GM23338 (cell line): Measurements from ENCODE around the gene ADRA1B. TPM values are rescaled to one million over a fixed set of nuclear protein-coding genes. Genes with fewer than 3 reads are reported as not detected.

Experiments used
- ATAC-seq: fragments of 200-7000 bp; cut with Tn5 transposase; 3 replicates; pipeline ENCODE4 v1.9.1; 2020
- DNase-seq: peaks from one replicate; pipeline ENCODE4 v3.0.0-alpha.2; 2015; ENCODE audit warnings: low spot score
- H2AFZ ChIP-seq: fragments of 200-600 bp; sonication (generic); 2 replicates; pipeline ENCODE4 v1.8.0; 2016; ENCODE audit warnings: antibody characterized with exemption, mild to moderate bottlenecking, moderate library complexity
- H3F3A ChIP-seq: fragments of 200-600 bp; sonication (generic); replicated peaks from 2 replicates; pipeline ENCODE4 v1.8.0; 2017; ENCODE audit warnings: antibody characterized with exemption, mixed run types, low read depth
- H3K27ac ChIP-seq: fragments of 200-600 bp; sonication (generic); 2 replicates; pipeline ENCODE4 v1.6.1; 2016; ENCODE audit warnings: low read depth
- H3K27me3 ChIP-seq: fragments of 200-600 bp; sonication (generic); 2 replicates; pipeline ENCODE4 v1.8.0; 2016; ENCODE audit warnings: mild to moderate bottlenecking, mixed run types, moderate library complexity; ENCODE audit not compliant: insufficient read depth
- H3K36me3 ChIP-seq: fragments of 200-600 bp; sonication (generic); 2 replicates; pipeline ENCODE4 v1.8.0; 2016; ENCODE audit warnings: mild to moderate bottlenecking; ENCODE audit not compliant: insufficient read depth
- H3K4me1 ChIP-seq: fragments of 200-600 bp; sonication (generic); 2 replicates; pipeline ENCODE4 v1.8.0; 2016; ENCODE audit warnings: mild to moderate bottlenecking, moderate library complexity; ENCODE audit not compliant: insufficient read depth
- H3K4me2 ChIP-seq: fragments of 200-600 bp; sonication (generic); 2 replicates; pipeline ENCODE4 v1.7.1; 2017; ENCODE audit warnings: mixed run types
- H3K4me3 ChIP-seq: fragments of 200-600 bp; sonication (generic); 2 replicates; pipeline ENCODE4 v1.6.1; 2016; ENCODE audit warnings: mixed run types
- H3K79me2 ChIP-seq: fragments of 200-600 bp; sonication (generic); replicated peaks from 2 replicates; pipeline ENCODE4 v1.8.0; 2017; ENCODE audit warnings: mild to moderate bottlenecking; ENCODE audit not compliant: insufficient read depth
- H3K9me2 ChIP-seq: fragments of 200-600 bp; sonication (generic); 2 replicates; pipeline ENCODE4 v1.8.0; 2017; ENCODE audit not compliant: insufficient read depth
- H4K20me1 ChIP-seq: fragments of 200-600 bp; sonication (generic); replicated peaks from 2 replicates; pipeline ENCODE4 v1.8.0; 2017; ENCODE audit warnings: mild to moderate bottlenecking; ENCODE audit not compliant: insufficient read depth
- H3K27ac Mint-ChIP-seq: 2 replicates; pipeline ENCODE4 v1.8.0; 2020; ENCODE audit warnings: inconsistent platforms, mild to moderate bottlenecking, moderate library complexity, mixed read lengths
- H3K27me3 Mint-ChIP-seq: 3 replicates; pipeline ENCODE4 v1.8.0; 2022; ENCODE audit warnings: low read depth, mild to moderate bottlenecking, moderate library complexity, mixed read lengths, inconsistent platforms; ENCODE audit not compliant: insufficient read depth, poor library complexity
- H3K36me3 Mint-ChIP-seq: 3 replicates; pipeline ENCODE4 v1.8.0; 2021; ENCODE audit warnings: low read depth, mild to moderate bottlenecking, inconsistent platforms, moderate library complexity, mixed read lengths
- H3K4me1 Mint-ChIP-seq: 3 replicates; pipeline ENCODE4 v1.8.0; 2020; ENCODE audit warnings: mild to moderate bottlenecking, inconsistent platforms, mixed read lengths
- H3K4me3 Mint-ChIP-seq: 3 replicates; pipeline ENCODE4 v1.8.0; 2021; ENCODE audit warnings: moderate library complexity, mild to moderate bottlenecking, inconsistent platforms, mixed read lengths
- H3K9me3 Mint-ChIP-seq: 3 replicates; pipeline ENCODE4 v1.8.0; 2020; ENCODE audit warnings: moderate library complexity, mild to moderate bottlenecking, inconsistent platforms, mixed read lengths
- CREB1 ChIP-seq: fragments of 250-450 bp; sonication (Bioruptor Pico); IDR thresholded peaks from 2 replicates; pipeline ENCODE4 v1.5.0; 2020; ENCODE audit warnings: low read depth, mild to moderate bottlenecking, moderate library complexity
- CTCF ChIP-seq, 2 experiments: fragments of 200-600 bp in 1 of 2; sonication (generic) in 1 of 2; conservative IDR thresholded peaks; 2 replicates each; pipeline versions ENCODE4 v1.5.1 to v1.6.1; 2016 to 2017; ENCODE audit warnings: antibody characterized with exemption in 2 of 2, low read depth in 2 of 2, mild to moderate bottlenecking in 2 of 2, moderate library complexity in 1 of 2
- EZH2 ChIP-seq: fragments of 200-600 bp; sonication (generic); IDR thresholded peaks from one replicate; pipeline ENCODE4 v1.8.0; 2017; ENCODE audit warnings: antibody characterized with exemption, mild to moderate bottlenecking, low read depth; ENCODE audit not compliant: unreplicated experiment
- EZH2phosphoT487 ChIP-seq: fragments of 200-600 bp; sonication (generic); IDR thresholded peaks from one replicate; pipeline ENCODE4 v1.8.1; 2018; ENCODE audit warnings: antibody characterized with exemption; ENCODE audit not compliant: unreplicated experiment
- JUNB ChIP-seq: IDR thresholded peaks from one replicate; pipeline ENCODE4 v1.6.1; 2016; ENCODE audit warnings: antibody characterized with exemption; ENCODE audit not compliant: unreplicated experiment
- NANOG ChIP-seq: IDR thresholded peaks from 2 replicates; pipeline ENCODE4 v1.6.1; 2016; ENCODE audit warnings: antibody characterized with exemption, borderline replicate concordance
- POLR2AphosphoS5 ChIP-seq: IDR thresholded peaks from 2 replicates; pipeline ENCODE4 v1.6.1; 2016; ENCODE audit warnings: antibody characterized with exemption, low read depth
- STAT1 ChIP-seq: IDR thresholded peaks from one replicate; pipeline ENCODE4 v1.6.1; 2016; ENCODE audit warnings: antibody characterized with exemption; ENCODE audit not compliant: unreplicated experiment
- ZNF114 ChIP-seq: fragments of 250-450 bp; sonication (Bioruptor Pico); IDR thresholded peaks from 2 replicates; pipeline ENCODE4 v1.5.0; 2020; ENCODE audit warnings: mild to moderate bottlenecking, moderate library complexity
- ZNF331 ChIP-seq: fragments of 250-450 bp; sonication (Bioruptor Pico); IDR thresholded peaks from 2 replicates; pipeline ENCODE4 v1.5.0; 2020; ENCODE audit warnings: low read depth, mild to moderate bottlenecking, moderate library complexity
- ZNF462 ChIP-seq: fragments of 250-450 bp; sonication (Bioruptor Pico); IDR thresholded peaks from 2 replicates; pipeline ENCODE4 v1.5.0; 2020; ENCODE audit warnings: mild to moderate bottlenecking, moderate library complexity
- polyA plus RNA-seq: library from polyadenylated mRNA; unstranded; fragments of >200 nt; fragmentation: Nextera tagmentation; extraction: Ambion mirVana; gene quantifications from 2 replicates; pipeline ENCODE4 v1.2.1, GENCODE V29; 2016
- total RNA-seq: library from RNA; depleted of rRNA; stranded (reverse); fragments of >200 nt; shearing (Covaris generic); gene quantifications from 2 replicates; pipeline ENCODE4 v1.2.3, GENCODE V29; 2014

Gene ADRA1B
- total and polyA plus RNA-seq, 2 experiments from 2014 or later, result not detected

- H3K9me3 Mint-ChIP-seq, result no peaks in the 10 kb centered on the region
- peak; percentile 79 for ATAC-seq
- no peak overlapping the region for H3K27ac Mint-ChIP-seq
- peaks cover 37% of the 10 kb centered on the region for H3K27me3 Mint-ChIP-seq
- peaks cover 9% of the 10 kb centered on the region for H3K4me1 Mint-ChIP-seq
- Histone ChIP-seq H3K9me2 (no peaks in the 10 kb centered on the region), H3K27ac (no peak overlapping the region), H3K4me2 (peak overlapping the region; percentile 85), H2AFZ (peak overlapping the region; percentile 98), H3K27me3 (peaks cover 54% of the 10 kb centered on the region), H4K20me1 (no peaks in the 10 kb centered on the region), H3K4me1 (peaks cover 11% of the 10 kb centered on the region), H3F3A (no peaks in the 10 kb centered on the region; the same call in 1 of the 2 replicates), H3K79me2 (no peaks in the 10 kb centered on the region), H3K4me3 (peak overlapping the region; percentile 61), H3K36me3 (no peaks in the 10 kb centered on the region)
- no peaks in the 10 kb centered on the region for H3K36me3 Mint-ChIP-seq
- no peak for TF ChIP-seq CREB1
- TF ChIP-seq ZNF331 (CRISPR knock-in tag), result no peak
- no peak for TF ChIP-seq ZNF114 (CRISPR knock-in tag)
- TF ChIP-seq STAT1, result no peak
- no peak for TF ChIP-seq EZH2phosphoT487
- TF ChIP-seq NANOG, result no peak
- TF ChIP-seq CTCF (conservative IDR thresholded peaks at IDR 0.05; ENCODE audit: low read depth in 2 of 2), result no peak
- TF ChIP-seq JUNB, result no peak
- TF ChIP-seq EZH2, result no peak
- TF ChIP-seq ZNF462 (CRISPR knock-in tag), result no peak
- no peak for TF ChIP-seq POLR2AphosphoS5
- H3K4me3 Mint-ChIP-seq, result peak overlapping the region; percentile 62
- peak; percentile 65 for DNase-seq
These were observed 55.7 kb downstream of the ADRA1B start for GRCh38 chr5:159971931-159972461.
